Colonic mucosa (tissue), 4 donors: ENCODE measurements around the gene FBXW9. TPM values are rescaled to one million over a fixed set of nuclear protein-coding genes. Genes with fewer than 3 reads are reported as not detected.

ENCODE experiments used
- DNase-seq: peaks from one replicate; pipeline ENCODE4 v3.0.0-alpha.2; 2020
- H3K27ac ChIP-seq: fragments of 200-600 bp; one replicate; pipeline ENCODE4 v1.8.0; 2021
- H3K27me3 ChIP-seq: fragments of 200-600 bp; one replicate; pipeline ENCODE4 v1.8.0; 2021
- H3K36me3 ChIP-seq: fragments of 200-600 bp; one replicate; pipeline ENCODE4 v1.8.0; 2021
- H3K4me1 ChIP-seq: fragments of 200-600 bp; one replicate; pipeline ENCODE4 v1.8.0; 2021; ENCODE audit warnings: mild to moderate bottlenecking
- H3K4me3 ChIP-seq: fragments of 200-600 bp; one replicate; pipeline ENCODE4 v1.8.0; 2021
- H3K9ac ChIP-seq, 2 donors: one replicate each; pipeline ENCODE4 v1.7.0; 2013; ENCODE audit warnings: control low read depth in 2 of 2, low read depth in 2 of 2, low read length in 2 of 2
- H3K9me3 ChIP-seq: fragments of 200-600 bp; one replicate; pipeline ENCODE4 v1.8.0; 2021
- intact Hi-C: fragments of 100-400 bp; cut with DNase I; formaldehyde crosslinking; loops from one replicate; pipeline ENCODE4 v1.14.1; 2022
- total RNA-seq, 2 donors: library from RNA; stranded (reverse); fragmentation: NEBNext Ultra II Directional in 1 of 2; extraction: Animal tissue kit (Norgen Biotek cat#: 25700) in 1 of 2; gene quantifications; one replicate each; pipeline ENCODE4 v1.2.1, GENCODE V29; 2021
- TF ChIP-seq, protein P1 (sequence below): fragments of 200-600 bp; IDR thresholded peaks from one replicate; pipeline ENCODE4 v1.8.0; 2022; ENCODE audit warnings: antibody characterized with exemption, mild to moderate bottlenecking
- donor health status: healthy.
- donor health status: DM: no; HTN: no; CAD: no.
- donor health status: DM: no; HTN: no; CAD: no.

FBXW9 gene
- total RNA-seq, 2 donors from 2014 or later = 6.5 to 10.3 TPM

DNA sequence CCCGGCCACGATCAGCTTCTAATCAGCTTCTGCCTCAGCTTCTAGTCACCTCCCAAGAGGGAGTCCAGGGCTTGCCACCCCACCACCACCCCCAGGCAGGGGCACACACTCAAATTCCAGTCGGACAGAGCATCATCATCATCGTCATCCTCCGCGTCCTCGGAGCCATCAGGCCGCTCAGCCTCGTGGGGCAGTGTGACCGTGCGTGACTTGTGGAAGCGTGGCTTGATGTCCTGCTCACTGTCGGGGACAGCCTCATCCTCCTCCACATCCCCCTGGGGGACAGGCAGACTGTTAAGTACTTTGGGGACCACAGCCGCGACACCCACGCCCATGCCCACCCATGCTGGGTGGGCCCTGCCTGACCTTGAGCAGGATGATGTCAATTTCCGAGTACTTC is 14.8 kb upstream of the FBXW9 start:
- TF ChIP-seq, protein P1, sequence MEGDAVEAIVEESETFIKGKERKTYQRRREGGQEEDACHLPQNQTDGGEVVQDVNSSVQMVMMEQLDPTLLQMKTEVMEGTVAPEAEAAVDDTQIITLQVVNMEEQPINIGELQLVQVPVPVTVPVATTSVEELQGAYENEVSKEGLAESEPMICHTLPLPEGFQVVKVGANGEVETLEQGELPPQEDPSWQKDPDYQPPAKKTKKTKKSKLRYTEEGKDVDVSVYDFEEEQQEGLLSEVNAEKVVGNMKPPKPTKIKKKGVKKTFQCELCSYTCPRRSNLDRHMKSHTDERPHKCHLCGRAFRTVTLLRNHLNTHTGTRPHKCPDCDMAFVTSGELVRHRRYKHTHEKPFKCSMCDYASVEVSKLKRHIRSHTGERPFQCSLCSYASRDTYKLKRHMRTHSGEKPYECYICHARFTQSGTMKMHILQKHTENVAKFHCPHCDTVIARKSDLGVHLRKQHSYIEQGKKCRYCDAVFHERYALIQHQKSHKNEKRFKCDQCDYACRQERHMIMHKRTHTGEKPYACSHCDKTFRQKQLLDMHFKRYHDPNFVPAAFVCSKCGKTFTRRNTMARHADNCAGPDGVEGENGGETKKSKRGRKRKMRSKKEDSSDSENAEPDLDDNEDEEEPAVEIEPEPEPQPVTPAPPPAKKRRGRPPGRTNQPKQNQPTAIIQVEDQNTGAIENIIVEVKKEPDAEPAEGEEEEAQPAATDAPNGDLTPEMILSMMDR = no peak
- Histone ChIP-seq H3K4me3 (no peak overlapping the region), H3K27me3 (no peaks in the 10 kb centered on the region), H3K27ac (no peak overlapping the region), H3K4me1 (no peaks in the 10 kb centered on the region), H3K36me3 (peaks cover 35% of the 10 kb centered on the region), H3K9me3 (no peaks in the 10 kb centered on the region), H3K9ac (no peak overlapping the region)
- no peak for DNase-seq
- intact Hi-C loops = no loop called here

DNA sequence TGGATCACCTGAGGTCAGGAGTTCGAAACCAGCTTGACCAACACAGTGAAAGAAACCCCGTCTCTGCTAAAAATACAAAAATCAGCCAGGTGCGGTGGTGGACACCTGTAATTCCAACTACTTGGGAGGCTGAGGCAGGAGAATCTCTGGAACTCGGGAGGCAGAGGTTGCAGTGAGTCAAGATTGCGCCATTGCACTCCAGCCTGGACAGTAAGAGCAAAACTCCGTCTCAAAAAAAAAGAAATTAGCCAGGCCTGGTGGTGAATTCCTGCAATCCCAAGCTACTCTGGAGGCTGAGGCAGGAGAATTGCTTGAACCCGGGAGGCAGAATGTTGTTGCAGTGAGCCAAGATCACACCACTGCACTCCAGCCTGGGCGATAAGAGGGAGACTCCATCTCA is 12.2 kb upstream of the FBXW9 start:
- Histone ChIP-seq H3K27ac (no peak overlapping the region), H3K27me3 (no peaks in the 10 kb centered on the region), H3K36me3 (peaks cover 35% of the 10 kb centered on the region), H3K9ac (no peak overlapping the region), H3K4me3 (no peak overlapping the region), H3K4me1 (no peaks in the 10 kb centered on the region), H3K9me3 (no peaks in the 10 kb centered on the region)
- DNase-seq = no peak
- TF ChIP-seq, protein P1 = no peak
- intact Hi-C loops = no loop called here

DNA sequence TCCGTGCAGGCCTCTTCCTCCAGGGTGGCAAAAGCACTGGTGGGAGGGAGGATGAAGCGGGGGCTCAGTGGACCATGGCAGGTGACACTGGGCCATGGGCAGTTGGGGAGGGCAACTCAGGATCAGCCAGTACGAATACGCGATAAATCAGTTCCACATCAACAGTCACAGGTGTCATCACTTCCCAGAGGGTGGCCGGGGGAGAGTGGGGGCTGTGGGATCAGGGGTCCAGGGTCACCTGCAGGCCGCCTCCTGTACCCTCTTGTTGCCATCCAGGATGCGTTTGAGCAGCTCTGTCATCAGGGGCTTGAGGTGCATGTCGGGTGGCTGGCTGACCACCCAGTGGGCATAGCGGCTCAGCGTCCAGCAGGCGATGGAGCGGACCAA is 9.9 kb upstream of the FBXW9 start:
- H3K9ac ChIP-seq = no peak overlapping the region

DNA sequence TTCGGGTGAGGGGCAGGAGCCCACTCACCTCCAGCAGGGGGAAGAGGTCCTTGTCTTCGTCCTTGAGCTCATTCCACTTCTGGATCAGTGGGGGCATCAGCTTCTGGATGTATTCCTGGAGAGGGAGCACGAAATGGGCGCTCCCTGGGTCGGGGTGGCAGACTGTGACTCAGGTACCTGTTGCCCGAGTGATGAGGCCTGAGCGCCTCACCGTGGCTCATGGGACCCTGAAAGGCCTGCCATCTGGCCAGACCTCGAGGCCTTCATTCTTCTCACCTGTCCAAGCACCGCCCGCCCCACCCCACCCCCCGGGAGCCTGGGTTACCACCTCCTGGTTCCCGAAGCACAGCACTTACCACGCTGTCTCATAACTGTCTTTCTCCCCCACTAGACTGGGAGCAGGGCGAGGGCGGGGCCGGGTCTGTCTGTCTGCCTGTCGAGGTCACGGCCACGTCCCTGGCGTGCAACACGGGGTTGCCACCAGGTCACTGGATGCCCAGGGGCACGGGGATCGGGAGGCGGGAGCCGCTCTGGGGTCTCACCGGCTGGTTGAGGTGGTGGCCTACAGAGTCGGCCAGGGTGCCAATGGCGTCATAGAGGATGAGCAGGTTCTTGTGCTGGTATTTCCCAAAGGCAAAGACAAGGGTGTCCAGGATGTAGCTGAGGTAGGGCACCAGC is 9.4 kb upstream of the FBXW9 start:
- Histone ChIP-seq H3K27me3 (no peaks in the 10 kb centered on the region), H3K27ac (no peak overlapping the region), H3K36me3 (peaks cover 35% of the 10 kb centered on the region), H3K4me3 (no peak overlapping the region), H3K9ac (no peak overlapping the region), H3K4me1 (no peaks in the 10 kb centered on the region), H3K9me3 (no peaks in the 10 kb centered on the region)
- TF ChIP-seq, protein P1 = no peak
- intact Hi-C loops = no loop called here
- DNase-seq = no peak

More for the DNA sequence above, 9.9 kb upstream of the FBXW9 start:
- H3K4me3 ChIP-seq = no peak overlapping the region
- no peaks in the 10 kb centered on the region for H3K27me3 ChIP-seq
- DNase-seq = no peak
- no peaks in the 10 kb centered on the region for H3K9me3 ChIP-seq
- H3K27ac ChIP-seq = no peak overlapping the region
- intact Hi-C loops = no loop called here
- TF ChIP-seq, protein P1 = no peak
- no peaks in the 10 kb centered on the region for H3K4me1 ChIP-seq
- peaks cover 35% of the 10 kb centered on the region for H3K36me3 ChIP-seq

DNA sequence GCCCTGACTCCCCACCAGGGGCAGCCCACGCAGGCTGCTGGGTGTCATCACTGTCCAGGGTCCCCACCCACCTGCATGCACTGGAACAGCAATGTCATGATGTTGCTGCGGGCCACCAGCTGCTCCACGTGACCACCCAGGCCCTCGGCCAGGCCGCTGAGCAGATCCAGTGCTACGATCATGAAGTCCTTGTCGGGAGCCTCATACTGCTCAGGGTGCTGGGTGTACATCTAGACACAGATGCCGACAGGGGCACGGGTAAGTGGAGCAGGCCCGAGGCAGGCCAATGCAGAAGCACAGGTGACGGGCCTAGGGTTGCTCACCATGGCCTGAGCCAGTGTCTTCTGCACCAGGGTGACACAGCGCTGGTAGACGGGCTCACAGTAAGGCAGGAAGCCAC is 8.7 kb upstream of the FBXW9 start:
- H3K9me3 ChIP-seq = no peaks in the 10 kb centered on the region
- no peak overlapping the region for H3K9ac ChIP-seq
- TF ChIP-seq, protein P1 = no peak
- H3K27ac ChIP-seq = no peak overlapping the region
- DNase-seq = no peak
- intact Hi-C loops = no loop called here
- no peaks in the 10 kb centered on the region for H3K27me3 ChIP-seq
- H3K4me1 ChIP-seq = no peaks in the 10 kb centered on the region
- H3K4me3 ChIP-seq = no peak overlapping the region
- H3K36me3 ChIP-seq = peaks cover 30% of the 10 kb centered on the region
